Measurements from ENCODE around the gene TSPAN32. TPM values are rescaled to one million over a fixed set of nuclear protein-coding genes. Genes with fewer than 3 reads are reported as not detected.
"Not testable (repeated sequence)": the region's sequence is repeated elsewhere in the genome, so short reads cannot be mapped to it uniquely, and the experiment has no call there.

Gene TSPAN32
- total and polyA plus RNA-seq, 10 of the 15 experiments (the other 5 are each of a cell fraction or from before 2014, with no cell fraction given): 0.08 TPM; not detected in 9

GRCh38 chr11:2331404-2331803, 29.6 kb downstream of the TSPAN32 start (continued):
- TF ChIP-seq E2F8 (IDR thresholded peaks at IDR 0.05; ENCODE audit: low read depth, partially characterized antibody) (no peak), FOS (IDR thresholded peaks at IDR 0.05; ENCODE audit: borderline replicate concordance, extremely low read depth, insufficient read length) (no peak), RCOR1 (conservative IDR thresholded peaks at IDR 0.05; ENCODE audit: low read depth, low read length) (no peak)

- 74% methylated on average over 8 of the region's 29 CpGs for WGBS (ENCODE audit: insufficient coverage, insufficient replicate concordance, low lambda C conversion rate, missing lambda C conversion rate)
Observed at GRCh38 chr11:2332569-2332968, 30.8 kb downstream of the TSPAN32 start.

GRCh38 chr11:2333486-2334205, 31.8 kb downstream of the TSPAN32 start:
- H3K9me3 ChIP-seq (replicated peaks; ENCODE audit: control insufficient read depth, insufficient read depth, low read length); intact Hi-C loops (cut with micrococcal nuclease; ENCODE audit: unreplicated experiment); H3K9ac ChIP-seq (ENCODE audit: control insufficient read depth, insufficient read depth, low read length); H2AFZ ChIP-seq (ENCODE audit: control insufficient read depth, low read depth, low read length); DNase-seq (ENCODE audit: low read depth, low spot score); RAD21 ChIA-PET (ENCODE audit: unreplicated experiment); ATAC-seq; H3K27ac ChIP-seq (ENCODE audit: control insufficient read depth, insufficient read depth); BruUV-seq (replicated peaks); H3K27me3 ChIP-seq (replicated peaks in 1 of 2; ENCODE audit: control insufficient read depth in 2 of 2, insufficient read depth in 2 of 2, low read length in 1 of 2); SMC1A ChIA-PET (ENCODE audit: uncharacterized antibody, unreplicated experiment); POLR2A ChIA-PET; in situ Hi-C loops (cut with MboI); H3K36me3 ChIP-seq (ENCODE audit: control insufficient read depth in 2 of 2, insufficient read depth in 2 of 2, low read length in 1 of 2); H3K4me2 ChIP-seq (ENCODE audit: control insufficient read depth, insufficient read depth); H3K79me2 ChIP-seq (ENCODE audit: control insufficient read depth, insufficient read depth, low read length); CTCF ChIA-PET; FAIRE-seq; H4K20me1 ChIP-seq (ENCODE audit: control insufficient read depth, insufficient read depth); H3K4me3 ChIP-seq; H3K4me1 ChIP-seq (ENCODE audit: control insufficient read depth, insufficient read depth, low read length): not testable (repeated sequence)
- 39% methylated on average over 2 of the region's 4 CpGs for WGBS (ENCODE audit: insufficient coverage, insufficient replicate concordance, low lambda C conversion rate, missing lambda C conversion rate)

More at GRCh38 chr11:2332569-2332968, 30.8 kb downstream of the TSPAN32 start:
- H3K4me2 ChIP-seq (ENCODE audit: control insufficient read depth, insufficient read depth); SMC1A ChIA-PET (ENCODE audit: uncharacterized antibody, unreplicated experiment); CTCF ChIA-PET; H3K27me3 ChIP-seq (replicated peaks in 1 of 2; ENCODE audit: control insufficient read depth in 2 of 2, insufficient read depth in 2 of 2, low read length in 1 of 2); in situ Hi-C loops (cut with MboI); ATAC-seq; BruUV-seq (replicated peaks); FAIRE-seq; H3K36me3 ChIP-seq (ENCODE audit: control insufficient read depth in 2 of 2, insufficient read depth in 2 of 2, low read length in 1 of 2); H3K9me3 ChIP-seq (replicated peaks; ENCODE audit: control insufficient read depth, insufficient read depth, low read length); H3K27ac ChIP-seq (ENCODE audit: control insufficient read depth, insufficient read depth); H4K20me1 ChIP-seq (ENCODE audit: control insufficient read depth, insufficient read depth); H3K79me2 ChIP-seq (ENCODE audit: control insufficient read depth, insufficient read depth, low read length); H3K9ac ChIP-seq (ENCODE audit: control insufficient read depth, insufficient read depth, low read length); H3K4me1 ChIP-seq (ENCODE audit: control insufficient read depth, insufficient read depth, low read length); H3K4me3 ChIP-seq; POLR2A ChIA-PET; DNase-seq (ENCODE audit: low read depth, low spot score); RAD21 ChIA-PET (ENCODE audit: unreplicated experiment); intact Hi-C loops (cut with micrococcal nuclease; ENCODE audit: unreplicated experiment); H2AFZ ChIP-seq (ENCODE audit: control insufficient read depth, low read depth, low read length): not testable (repeated sequence)

- 70% methylated on average over 16 of the region's 18 CpGs for WGBS (ENCODE audit: insufficient coverage, insufficient replicate concordance, low lambda C conversion rate, missing lambda C conversion rate)
- not testable (repeated sequence) for ATAC-seq, FAIRE-seq
Observed at GRCh38 chr11:2335286-2335685, 33.5 kb downstream of the TSPAN32 start.

More at GRCh38 chr11:2335286-2335685, 33.5 kb downstream of the TSPAN32 start:
- H3K27ac ChIP-seq (ENCODE audit: control insufficient read depth, insufficient read depth); H3K4me2 ChIP-seq (ENCODE audit: control insufficient read depth, insufficient read depth); H3K79me2 ChIP-seq (ENCODE audit: control insufficient read depth, insufficient read depth, low read length); H3K27me3 ChIP-seq (replicated peaks in 1 of 2; ENCODE audit: control insufficient read depth in 2 of 2, insufficient read depth in 2 of 2, low read length in 1 of 2); DNase-seq (ENCODE audit: low read depth, low spot score); POLR2A ChIA-PET; CTCF ChIA-PET; H2AFZ ChIP-seq (ENCODE audit: control insufficient read depth, low read depth, low read length); in situ Hi-C loops (cut with MboI); H3K9me3 ChIP-seq (replicated peaks; ENCODE audit: control insufficient read depth, insufficient read depth, low read length); intact Hi-C loops (cut with micrococcal nuclease; ENCODE audit: unreplicated experiment); H4K20me1 ChIP-seq (ENCODE audit: control insufficient read depth, insufficient read depth); H3K36me3 ChIP-seq (ENCODE audit: control insufficient read depth in 2 of 2, insufficient read depth in 2 of 2, low read length in 1 of 2); H3K4me1 ChIP-seq (ENCODE audit: control insufficient read depth, insufficient read depth, low read length); BruUV-seq (replicated peaks); RAD21 ChIA-PET (ENCODE audit: unreplicated experiment); H3K9ac ChIP-seq (ENCODE audit: control insufficient read depth, insufficient read depth, low read length); H3K4me3 ChIP-seq; SMC1A ChIA-PET (ENCODE audit: uncharacterized antibody, unreplicated experiment): not testable (repeated sequence)

Data from GM12878 (cell line).